Adrenal gland (tissue), 12 donors: ENCODE data around the gene SPG11. TPM values are rescaled to one million over a fixed set of nuclear protein-coding genes. Genes with fewer than 3 reads are reported as not detected.

Experiments used
- DNase-seq, 7 donors: peaks; one replicate each; pipeline ENCODE4 v3.0.0-alpha.2; 2019 to 2020
- H3K27ac ChIP-seq, 5 donors: fragments of 200-600 bp; sonication (generic) in 4 of 5; 1 replicate in 3 of 5; 2 replicates in 2 of 5; pipeline versions ENCODE4 v1.5.1 to v1.8.0; 2016 to 2020; ENCODE audit warnings: mild to moderate bottlenecking in 1 of 5
- H3K27me3 ChIP-seq: fragments of 200-600 bp; 2 replicates; pipeline ENCODE4 v1.8.0; 2021
- H3K36me3 ChIP-seq, 2 donors: fragments of 200-600 bp; replicated peaks in 1 of 2; 1 replicate in 1 of 2; 2 replicates in 1 of 2; pipeline versions ENCODE4 v1.5.1 to v1.8.0; 2018 to 2022
- H3K4me1 ChIP-seq, 2 donors: fragments of 200-600 bp; replicated peaks in 1 of 2; 1 replicate in 1 of 2; 2 replicates in 1 of 2; pipeline versions ENCODE4 v1.5.1 to v1.8.0; 2018 to 2021
- H3K4me3 ChIP-seq, 4 donors: fragments of 200-600 bp; sonication (generic) in 3 of 4; one replicate each; pipeline ENCODE4 v1.5.1; 2016 to 2018
- H3K9me3 ChIP-seq, 3 donors: fragments of 200-600 bp; sonication (generic) in 1 of 3; replicated peaks in 1 of 3; 1 replicate in 2 of 3; 2 replicates in 1 of 3; pipeline versions ENCODE4 v1.5.1 to v1.8.0; 2016 to 2021
- CTCF ChIP-seq, 6 experiments: fragments of 450-650 bp in 4 of 6; fragments of 200-600 bp in 2 of 6; sonication (generic) in 1 of 6; IDR thresholded peaks; 1 replicate in 5 of 6; 2 replicates in 1 of 6; pipeline versions ENCODE4 v1.5.1 to v1.8.0; 2016 to 2021; ENCODE audit warnings: antibody characterized with exemption in 6 of 6, mild to moderate bottlenecking in 2 of 6, moderate library complexity in 1 of 6
- POLR2A ChIP-seq, 2 donors: fragments of 450-650 bp; IDR thresholded peaks; one replicate each; pipeline ENCODE4 v1.6.1; 2017; ENCODE audit warnings: antibody characterized with exemption in 2 of 2, mild to moderate bottlenecking in 2 of 2, moderate library complexity in 1 of 2
- WGBS, 4 donors: extraction: QIAGEN DNeasy Blood & Tissue Kit in 2 of 4; methylation state at CpG; one replicate each; pipeline versions ENCODE4 v1.1.5 to v1.1.7; 2013 to 2017; 5-methylcytosine and 5-hydroxymethylcytosine counted together
- intact Hi-C, 2 donors: fragments of 100-400 bp; cut with DNase I; formaldehyde crosslinking; loops; one replicate each; pipeline versions ENCODE4 v1.14.1 to v1.15.0; 2022 to 2023
- polyA plus RNA-seq, 3 donors: library from polyadenylated mRNA; stranded (reverse); fragments of 200-250 nt in 2 of 3; fragments of 350-450 nt in 1 of 3; fragmentation: Illumina TruSeq in 1 of 3; extraction: RNeasy Lipid Tissue Mini Kit (QIAGEN cat#74804) in 1 of 3; gene quantifications; one replicate each; pipeline ENCODE4 v1.2.3, GENCODE V29; 2013 to 2014
- total RNA-seq, 9 donors: library from RNA; depleted of rRNA in 4 of 9; stranded (reverse); fragments of >200 nt in 4 of 9; fragments of 120-200 nt in 1 of 9; fragmentation: NEBNext Ultra II Directional in 1 of 9; extraction: Animal tissue kit (Norgen Biotek cat#: 25700) in 1 of 9; gene quantifications; one replicate each; pipeline versions ENCODE4 v1.1.0 to v1.2.4, GENCODE V29; 2013 to 2023
- donor health status: healthy with polysubstance abuse.
- donor health status: Bipolar disorder and iron deficiency.
- donor health status: DM: yes; HTN: yes; CAD: no.
- donor health status: DM: no; HTN: no; CAD: no.
- donor health status: DM: no; HTN: no; CAD: no.
- donor health status: DM: yes; HTN: yes; CAD: no.

SPG11 gene
- total and polyA plus RNA-seq, 12 donors, result 43.0 to 122 (median 74.0) TPM

- intact Hi-C loops, result no loop called here
- TF ChIP-seq CTCF (IDR thresholded peaks at IDR 0.05) (no peak), POLR2A (IDR thresholded peaks at IDR 0.05) (no peak)
- WGBS, 4 donors, result 66 to 87% (median 69%) methylated on average over 2 of the region's 2 CpGs
These were observed 18.7 kb upstream of the SPG11 start for GRCh38 chr15:44682211-44682610.

GRCh38 chr15:44676676-44677075 lies 13.2 kb upstream of the SPG11 start:
- intact Hi-C loops, result no loop called here
- Histone ChIP-seq H3K36me3 (no peaks in the 10 kb centered on the region), H3K9me3 (no peaks in the 10 kb centered on the region), H3K27me3 (no peaks in the 10 kb centered on the region), H3K27ac (no peak overlapping the region), H3K4me3 (no peak overlapping the region), H3K4me1 (no peaks in the 10 kb centered on the region)
- no peak for DNase-seq
- WGBS, 4 donors, result 69 to 81% (median 76%) methylated on average over 6 to 7 of the region's 7 CpGs
- no peak for TF ChIP-seq POLR2A (IDR thresholded peaks at IDR 0.05)
- no peak for TF ChIP-seq CTCF (IDR thresholded peaks at IDR 0.05)

More at GRCh38 chr15:44682211-44682610, 18.7 kb upstream of the SPG11 start:
- no peaks in the 10 kb centered on the region for H3K4me1 ChIP-seq
- H3K27ac ChIP-seq, result no peak overlapping the region
- no peaks in the 10 kb centered on the region for H3K36me3 ChIP-seq
- DNase-seq, result no peak
- H3K4me3 ChIP-seq, result no peak overlapping the region
- H3K27me3 ChIP-seq, result no peaks in the 10 kb centered on the region
- no peaks in the 10 kb centered on the region for H3K9me3 ChIP-seq

GRCh38 chr15:44675911-44676310 lies 12.4 kb upstream of the SPG11 start:
- no peak overlapping the region for H3K4me3 ChIP-seq
- WGBS, 4 donors, result 78 to 88% (median 82%) methylated on average over 5 of the region's 5 CpGs
- no peaks in the 10 kb centered on the region for H3K9me3 ChIP-seq
- no peaks in the 10 kb centered on the region for H3K27me3 ChIP-seq
- H3K27ac ChIP-seq, result no peak overlapping the region
- no peak for DNase-seq
- intact Hi-C loops, result no loop called here
- no peak for TF ChIP-seq POLR2A (IDR thresholded peaks at IDR 0.05)
- no peaks in the 10 kb centered on the region for H3K4me1 ChIP-seq
- no peaks in the 10 kb centered on the region for H3K36me3 ChIP-seq

GRCh38 chr15:44673639-44674038 lies 10.2 kb upstream of the SPG11 start:
- Histone ChIP-seq H3K27ac (no peak overlapping the region), H3K9me3 (no peaks in the 10 kb centered on the region), H3K36me3 (no peaks in the 10 kb centered on the region), H3K4me1 (no peaks in the 10 kb centered on the region), H3K4me3 (no peak overlapping the region), H3K27me3 (no peaks in the 10 kb centered on the region)
- intact Hi-C loops, result no loop called here
- no peak for TF ChIP-seq POLR2A (IDR thresholded peaks at IDR 0.05)
- TF ChIP-seq CTCF (IDR thresholded peaks at IDR 0.05), result no peak
- no peak for DNase-seq
- WGBS, 4 donors, result 96 to 100% (median 100%) methylated on average over 2 of the region's 2 CpGs

GRCh38 chr15:44670087-44670950 lies 6.9 kb upstream of the SPG11 start:
- Histone ChIP-seq H3K27ac (no peak overlapping the region), H3K4me3 (no peak overlapping the region), H3K9me3 (no peaks in the 10 kb centered on the region), H3K36me3 (no peaks in the 10 kb centered on the region), H3K4me1 (no peaks in the 10 kb centered on the region), H3K27me3 (no peaks in the 10 kb centered on the region)
- no peak for TF ChIP-seq POLR2A (IDR thresholded peaks at IDR 0.05)
- intact Hi-C loops, result no loop called here
- DNase-seq, result no peak
- WGBS, 4 donors, result 84 to 94% (median 87%) methylated on average over 6 of the region's 6 CpGs
